IPS DF 4.7 (cell line): ENCODE measurements around the gene AP1B1.

Experiments used
- DNase-seq: peaks from one replicate; pipeline ENCODE4 v3.0.0-alpha.2; 2013; ENCODE audit warnings: low spot score; ENCODE audit errors: extremely low read depth

The AP1B1 gene

DNA sequence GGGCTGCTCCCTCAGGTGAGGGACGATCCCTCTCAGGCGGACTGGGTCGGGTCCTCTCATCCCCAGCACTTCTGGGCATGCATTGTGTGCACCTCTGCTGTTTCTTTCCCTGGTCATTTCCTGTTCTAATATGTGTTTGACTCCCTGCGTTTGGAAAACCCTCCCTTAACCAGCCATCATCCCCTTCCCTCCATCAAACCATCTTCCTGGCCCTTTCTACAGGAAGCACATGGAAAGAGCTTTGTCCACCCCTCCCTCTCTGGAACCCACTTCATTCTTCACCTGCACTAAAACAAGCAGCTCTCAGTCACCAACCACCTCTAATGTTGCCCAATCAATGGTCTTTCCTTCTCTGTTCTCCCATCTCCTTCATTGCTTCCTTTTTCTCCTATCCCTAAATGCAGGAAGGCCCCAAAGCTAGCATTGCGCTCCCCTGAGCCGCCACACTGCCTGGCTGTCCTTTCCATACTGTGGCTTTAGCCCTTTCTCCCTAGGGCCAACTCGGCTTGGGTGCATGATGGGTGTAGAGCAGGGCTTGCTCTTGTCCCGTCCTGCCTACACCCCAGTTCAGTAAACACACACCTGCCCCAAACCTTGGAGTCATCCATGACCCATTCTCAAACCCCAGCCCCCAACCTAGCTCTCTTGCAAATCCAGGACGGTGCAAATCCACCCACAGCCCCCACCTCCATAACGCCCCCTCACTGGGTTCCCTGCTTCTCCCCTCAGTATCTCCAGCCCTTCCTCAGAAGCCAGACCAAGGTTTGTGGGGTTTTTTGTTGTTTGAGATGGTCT, 87.4 kb downstream of the AP1B1 start:
- no peak for DNase-seq

- DNase-seq = no peak
Observed at GRCh38 chr22:29300467-29300806, 87.9 kb downstream of the AP1B1 start.

GRCh38 chr22:29299136-29299900, 89.1 kb downstream of the AP1B1 start:
- DNase-seq = no peak

GRCh38 chr22:29298641-29299040, 89.7 kb downstream of the AP1B1 start:
- DNase-seq = no peak

GRCh38 chr22:29292379-29292778, 96.0 kb downstream of the AP1B1 start:
- no peak for DNase-seq

DNA sequence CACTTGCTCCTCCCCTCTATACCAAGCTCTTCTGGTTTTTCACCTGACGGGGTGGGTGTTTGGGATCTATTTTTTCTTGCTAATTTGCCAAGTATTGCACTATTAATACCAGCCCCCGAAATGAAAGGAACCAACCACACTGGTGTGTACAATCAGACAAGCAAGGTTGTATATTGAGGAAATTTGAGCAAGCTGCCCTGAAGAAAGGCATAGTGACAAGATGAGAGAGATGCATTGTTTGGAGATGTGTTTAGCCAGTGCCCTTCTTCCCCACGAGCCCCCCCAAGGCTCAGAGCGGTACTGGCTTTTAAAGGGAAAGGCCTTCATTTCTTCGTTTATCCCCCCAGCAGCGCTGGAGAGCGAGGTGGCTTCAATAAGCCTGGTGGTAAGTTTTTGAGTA, 97.2 kb downstream of the AP1B1 start:
- DNase-seq = no peak

DNA sequence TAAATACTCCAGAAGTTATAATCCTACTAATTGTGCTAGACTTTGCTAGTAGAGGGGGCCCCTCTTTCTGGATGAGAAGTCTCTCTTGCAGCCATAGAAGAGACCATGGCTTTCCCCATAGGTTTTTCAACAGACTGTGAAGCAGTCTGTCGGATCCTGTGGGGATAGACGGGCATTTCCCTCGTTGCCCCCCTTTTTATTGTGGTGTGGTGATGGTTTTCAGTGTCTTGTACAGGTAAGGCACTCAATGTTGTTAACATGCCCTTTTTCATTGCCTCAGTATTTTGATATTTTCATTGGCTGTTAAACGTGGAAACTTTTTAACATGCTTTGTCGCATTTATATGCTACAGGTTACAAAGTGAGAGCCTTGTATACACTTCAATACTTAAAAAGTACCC, 98.3 kb downstream of the AP1B1 start:
- DNase-seq = no peak

DNA sequence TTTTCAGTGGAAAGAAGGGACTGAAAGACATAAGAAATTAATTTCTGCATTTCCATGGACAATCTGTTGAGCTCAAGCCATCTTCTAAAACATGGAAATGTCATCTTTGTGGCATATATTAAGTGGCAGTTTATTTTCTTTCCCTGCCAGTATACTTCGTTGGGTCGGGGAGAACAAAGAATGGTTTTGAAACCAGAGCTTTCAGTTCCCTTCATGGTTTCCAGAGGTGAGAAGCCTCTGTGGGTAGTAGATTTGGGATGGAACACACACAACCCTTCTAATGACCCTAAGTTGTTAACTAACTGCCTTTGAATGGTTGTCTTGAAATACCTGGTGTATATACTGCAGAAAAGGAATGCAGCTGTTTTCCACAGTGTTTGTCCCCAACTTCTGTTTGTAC, 99.5 kb downstream of the AP1B1 start:
- no peak for DNase-seq

DNA sequence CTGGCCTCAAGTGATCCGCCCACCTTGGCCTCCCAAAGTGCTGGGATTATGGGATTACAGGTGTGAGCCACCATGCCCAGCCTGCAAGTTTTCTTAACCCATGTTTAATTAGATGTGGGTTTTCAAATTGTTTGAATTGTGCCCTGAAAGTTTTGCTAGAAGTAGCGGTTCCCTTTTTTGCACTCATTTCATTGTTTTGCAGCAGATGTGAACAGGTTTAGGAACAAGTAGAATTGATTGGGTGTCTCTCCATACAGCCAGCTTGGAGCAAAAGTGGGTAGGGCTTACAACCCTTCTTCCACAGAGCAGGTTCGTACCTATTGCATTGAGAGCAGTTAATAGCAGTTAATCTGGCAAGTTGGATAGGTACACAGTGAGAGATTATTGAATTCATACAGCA, 104.2 kb downstream of the AP1B1 start:
- DNase-seq = no peak

DNA sequence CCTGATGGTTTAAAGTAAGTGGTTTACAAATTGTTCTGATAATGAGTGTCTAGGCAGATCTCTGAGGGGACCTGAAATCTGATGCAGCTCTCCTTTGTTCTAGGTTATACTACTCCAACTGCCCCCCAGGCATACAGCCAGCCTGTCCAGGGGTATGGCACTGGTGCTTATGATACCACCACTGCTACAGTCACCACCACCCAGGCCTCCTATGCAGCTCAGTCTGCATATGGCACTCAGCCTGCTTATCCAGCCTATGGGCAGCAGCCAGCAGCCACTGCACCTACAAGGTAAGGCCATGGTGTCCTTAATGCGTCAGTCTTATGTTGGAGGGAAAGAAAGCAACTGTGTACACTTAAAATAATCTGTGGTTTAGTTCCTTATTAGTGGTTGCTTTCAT, 110.4 kb downstream of the AP1B1 start:
- no peak for DNase-seq
